ENCODE measurements around the gene MS4A14.
"Not testable (repeated sequence)": the region's sequence is repeated elsewhere in the genome, so short reads cannot be mapped to it uniquely, and the experiment has no call there.

Gene MS4A14

GRCh38 chr11:60451185-60451584 lies 54.9 kb downstream of the MS4A14 start:
- H3K9me3 ChIP-seq (ENCODE audit: control insufficient read depth in 1 of 2, low read length in 2 of 2); H3K27me3 ChIP-seq (ENCODE audit: low read depth, low read length); H3K27ac ChIP-seq (ENCODE audit: low read length); H3K36me3 ChIP-seq (ENCODE audit: control insufficient read depth in 1 of 2, insufficient read depth in 2 of 2, low read length in 2 of 2); H3K4me3 ChIP-seq (ENCODE audit: low read depth in 1 of 2, low read length in 2 of 2); H3K4me1 ChIP-seq (ENCODE audit: control insufficient read depth in 1 of 2, insufficient read depth in 2 of 2, low read length in 2 of 2): not testable (repeated sequence)

DNA sequence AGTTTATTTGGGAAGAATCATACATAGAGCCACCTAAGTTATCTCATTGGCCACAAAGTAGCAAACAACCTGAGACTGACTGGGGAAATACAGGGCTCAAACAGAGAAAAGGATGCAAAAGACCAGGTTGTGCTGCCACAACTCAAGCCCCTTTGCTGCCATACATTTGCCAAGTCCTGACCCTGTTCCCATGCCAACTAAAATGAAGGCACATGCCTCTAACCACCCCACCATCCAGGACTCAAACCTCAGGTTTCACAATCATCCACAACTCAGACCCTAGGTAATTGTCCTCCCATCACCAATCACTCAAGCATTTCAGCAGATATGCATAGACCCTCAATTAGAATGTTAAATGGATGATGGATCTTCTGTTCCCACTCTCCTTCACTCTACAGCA lies 58.0 kb downstream of the MS4A14 start:
- no peak overlapping the region for H3K27ac ChIP-seq (ENCODE audit: low read length)
- H3K4me3 ChIP-seq (ENCODE audit: low read depth in 1 of 2, low read length in 2 of 2): no peak overlapping the region
- no peaks in the 10 kb centered on the region for H3K27me3 ChIP-seq (ENCODE audit: low read depth, low read length)
- no peaks in the 10 kb centered on the region for H3K36me3 ChIP-seq (ENCODE audit: control insufficient read depth in 1 of 2, insufficient read depth in 2 of 2, low read length in 2 of 2)
- no peaks in the 10 kb centered on the region for H3K4me1 ChIP-seq (ENCODE audit: control insufficient read depth in 1 of 2, insufficient read depth in 2 of 2, low read length in 2 of 2)
- no peaks in the 10 kb centered on the region for H3K9me3 ChIP-seq (ENCODE audit: control insufficient read depth in 1 of 2, low read length in 2 of 2)

GRCh38 chr11:60455531-60456042 lies 59.3 kb downstream of the MS4A14 start, which contains the start of gene MS4A1:
TSS of gene MS4A1 (plus strand) at chr11:60455847. CDS start at chr11:60462375, 6,528 bp downstream.
- Histone ChIP-seq H3K27me3 (ENCODE audit: low read depth, low read length) (no peaks in the 10 kb centered on the region), H3K4me1 (ENCODE audit: control insufficient read depth in 1 of 2, insufficient read depth in 2 of 2, low read length in 2 of 2) (no peaks in the 10 kb centered on the region), H3K36me3 (ENCODE audit: control insufficient read depth in 1 of 2, insufficient read depth in 2 of 2, low read length in 2 of 2) (no peaks in the 10 kb centered on the region), H3K4me3 (ENCODE audit: low read depth in 1 of 2, low read length in 2 of 2) (no peak within 1 kb of the TSS), H3K9me3 (ENCODE audit: control insufficient read depth in 1 of 2, low read length in 2 of 2) (no peaks in the 10 kb centered on the region), H3K27ac (ENCODE audit: low read length) (no peak within 1 kb of the TSS)

GRCh38 chr11:60457576-60457975 lies 61.3 kb downstream of the MS4A14 start:
- H3K27me3 ChIP-seq (ENCODE audit: low read depth, low read length): no peaks in the 10 kb centered on the region
- no peaks in the 10 kb centered on the region for H3K4me1 ChIP-seq (ENCODE audit: control insufficient read depth in 1 of 2, insufficient read depth in 2 of 2, low read length in 2 of 2)
- no peaks in the 10 kb centered on the region for H3K9me3 ChIP-seq (ENCODE audit: control insufficient read depth in 1 of 2, low read length in 2 of 2)
- H3K36me3 ChIP-seq (ENCODE audit: control insufficient read depth in 1 of 2, insufficient read depth in 2 of 2, low read length in 2 of 2): no peaks in the 10 kb centered on the region
- no peak overlapping the region for H3K4me3 ChIP-seq (ENCODE audit: low read depth in 1 of 2, low read length in 2 of 2)
- H3K27ac ChIP-seq (ENCODE audit: low read length): no peak overlapping the region

DNA sequence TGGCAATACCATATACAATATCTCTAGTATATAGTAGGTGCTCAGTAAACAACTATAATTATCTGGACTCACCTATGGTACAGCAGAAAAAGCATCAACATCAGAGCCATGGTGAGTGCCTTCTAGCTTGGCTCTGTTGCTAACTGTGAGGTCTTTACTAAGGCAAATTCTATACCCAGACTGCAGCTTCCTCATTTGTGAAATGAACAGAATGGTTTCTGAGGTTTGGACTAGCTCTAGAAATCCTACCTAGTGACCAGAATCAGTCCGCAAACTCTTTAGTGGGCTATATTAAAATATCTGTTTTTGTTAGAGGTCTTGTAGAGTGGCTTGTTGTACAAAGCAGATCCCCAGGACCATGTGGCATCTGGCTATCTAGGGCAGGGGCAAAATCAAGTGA lies 63.1 kb downstream of the MS4A14 start:
- Histone ChIP-seq H3K27me3 (ENCODE audit: low read depth, low read length) (no peaks in the 10 kb centered on the region), H3K9me3 (ENCODE audit: control insufficient read depth in 1 of 2, low read length in 2 of 2) (no peaks in the 10 kb centered on the region), H3K36me3 (ENCODE audit: control insufficient read depth in 1 of 2, insufficient read depth in 2 of 2, low read length in 2 of 2) (no peaks in the 10 kb centered on the region), H3K27ac (ENCODE audit: low read length) (no peak overlapping the region), H3K4me3 (ENCODE audit: low read depth in 1 of 2, low read length in 2 of 2) (no peak overlapping the region), H3K4me1 (ENCODE audit: control insufficient read depth in 1 of 2, insufficient read depth in 2 of 2, low read length in 2 of 2) (no peaks in the 10 kb centered on the region)

Data from muscle layer of duodenum (tissue), 2 donors.